NT2/D1 (cell line): Measurements from ENCODE around the gene ANKRD65.
A peak's percentile ranks its signal among the peaks of the same experiment; 100 is the strongest.

Experiments used
- DNase-seq: peaks from one replicate; pipeline ENCODE4 v3.0.0-alpha.2; 2011; ENCODE audit warnings: low read depth, low spot score
- H3K27me3 ChIP-seq: 2 replicates; pipeline ENCODE4 v1.6.0; 2011; ENCODE audit warnings: mild to moderate bottlenecking; ENCODE audit not compliant: insufficient read length, insufficient read depth
- H3K36me3 ChIP-seq: 2 replicates; pipeline ENCODE4 v1.6.1; 2011; ENCODE audit warnings: mild to moderate bottlenecking, low read length, mixed read lengths; ENCODE audit not compliant: insufficient read depth, insufficient read length
- H3K4me1 ChIP-seq: 2 replicates; pipeline ENCODE4 v1.5.1; 2011; ENCODE audit not compliant: insufficient read depth, insufficient read length
- H3K4me3 ChIP-seq: 2 replicates; pipeline ENCODE4 v1.5.1; 2011; ENCODE audit warnings: low read depth; ENCODE audit not compliant: insufficient read length
- H3K9ac ChIP-seq: 2 replicates; pipeline ENCODE4 v1.6.0; 2011; ENCODE audit warnings: low read depth; ENCODE audit not compliant: insufficient read length
- H3K9me3 ChIP-seq: 2 replicates; pipeline ENCODE4 v1.5.1; 2011; ENCODE audit warnings: mild to moderate bottlenecking, low read length; ENCODE audit not compliant: insufficient read depth
- SUZ12 ChIP-seq: IDR thresholded peaks from 2 replicates; pipeline ENCODE4 v1.6.1; 2011; ENCODE audit not compliant: insufficient read length, insufficient read depth; ENCODE audit errors: extremely low read depth
- YY1 ChIP-seq: IDR thresholded peaks from 2 replicates; pipeline ENCODE4 v1.6.1; 2011; ENCODE audit not compliant: insufficient read length, insufficient read depth
- ZNF274 ChIP-seq: IDR thresholded peaks from 2 replicates; pipeline ENCODE4 v1.6.1; 2011; ENCODE audit warnings: mild to moderate bottlenecking, low read depth, low read length

The ANKRD65 gene

DNA sequence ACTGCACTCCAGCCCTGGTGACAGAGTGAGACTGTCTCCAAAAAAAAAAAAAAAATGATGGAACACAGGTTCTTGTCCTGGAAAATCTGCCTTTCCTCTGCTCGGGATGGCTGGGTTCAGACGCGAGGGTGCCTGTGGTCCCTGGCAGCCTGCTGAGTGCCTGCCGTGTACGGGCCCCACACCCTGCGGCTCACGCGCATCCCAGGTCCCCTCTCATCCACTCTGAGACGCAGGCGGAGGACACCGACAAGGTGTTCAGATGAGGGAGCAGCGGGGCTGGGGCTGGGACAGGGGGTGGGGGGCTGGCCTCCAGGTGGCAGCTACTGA lies 4.3 kb upstream of the ANKRD65 start:
- Histone ChIP-seq H3K4me1 (peaks cover 16% of the 10 kb centered on the region), H3K9ac (no peak overlapping the region), H3K4me3 (no peak overlapping the region), H3K9me3 (no peaks in the 10 kb centered on the region), H3K36me3 (no peaks in the 10 kb centered on the region), H3K27me3 (no peaks in the 10 kb centered on the region)
- no peak for DNase-seq
- TF ChIP-seq ZNF274 (no peak), YY1 (no peak), SUZ12 (no peak)

DNA sequence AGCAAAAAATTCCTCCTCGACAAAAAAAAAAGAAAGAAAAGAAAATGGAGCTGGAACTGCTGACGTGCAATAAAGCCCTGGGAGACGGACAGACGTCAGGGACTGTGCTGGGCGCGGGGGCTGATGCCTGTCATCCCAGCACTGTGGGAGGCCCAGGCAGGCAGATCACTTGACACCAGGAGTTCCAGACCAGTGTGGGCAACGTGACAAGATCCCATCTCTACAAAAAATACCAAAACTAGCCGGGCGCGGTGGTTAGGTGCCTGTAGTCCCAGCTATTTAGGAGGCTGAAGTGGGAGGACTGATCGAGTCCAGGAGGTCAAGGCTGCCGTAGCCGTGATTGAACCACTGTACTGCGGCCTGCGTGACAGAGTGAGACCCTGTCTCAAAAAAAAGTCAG lies 3.6 kb upstream of the ANKRD65 start:
- Histone ChIP-seq H3K36me3 (no peaks in the 10 kb centered on the region), H3K27me3 (no peaks in the 10 kb centered on the region), H3K9me3 (no peaks in the 10 kb centered on the region), H3K4me1 (peaks cover 17% of the 10 kb centered on the region), H3K9ac (no peak overlapping the region), H3K4me3 (no peak overlapping the region)
- no peak for TF ChIP-seq SUZ12
- no peak for TF ChIP-seq YY1
- no peak for TF ChIP-seq ZNF274
- DNase-seq = no peak

DNA sequence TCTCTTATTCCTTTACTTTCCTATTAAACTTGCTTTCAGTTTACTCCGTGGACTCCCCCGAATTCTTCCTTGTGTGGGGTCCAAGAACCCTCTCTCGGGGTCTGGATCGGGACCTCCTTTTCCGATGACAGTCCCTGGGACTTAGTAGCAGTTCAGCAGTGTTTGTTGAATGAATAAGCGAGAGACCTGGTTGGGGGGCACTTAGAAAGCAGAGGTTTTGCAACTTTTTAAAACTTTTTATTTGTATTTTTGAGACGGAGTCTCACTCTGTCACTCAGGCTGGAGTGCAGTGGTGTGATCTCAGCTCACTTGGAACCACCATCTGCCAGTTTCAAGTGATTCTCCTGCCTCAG lies 2.1 kb upstream of the ANKRD65 start:
- DNase-seq = no peak
- no peaks in the 10 kb centered on the region for H3K36me3 ChIP-seq
- no peak for TF ChIP-seq YY1

DNA sequence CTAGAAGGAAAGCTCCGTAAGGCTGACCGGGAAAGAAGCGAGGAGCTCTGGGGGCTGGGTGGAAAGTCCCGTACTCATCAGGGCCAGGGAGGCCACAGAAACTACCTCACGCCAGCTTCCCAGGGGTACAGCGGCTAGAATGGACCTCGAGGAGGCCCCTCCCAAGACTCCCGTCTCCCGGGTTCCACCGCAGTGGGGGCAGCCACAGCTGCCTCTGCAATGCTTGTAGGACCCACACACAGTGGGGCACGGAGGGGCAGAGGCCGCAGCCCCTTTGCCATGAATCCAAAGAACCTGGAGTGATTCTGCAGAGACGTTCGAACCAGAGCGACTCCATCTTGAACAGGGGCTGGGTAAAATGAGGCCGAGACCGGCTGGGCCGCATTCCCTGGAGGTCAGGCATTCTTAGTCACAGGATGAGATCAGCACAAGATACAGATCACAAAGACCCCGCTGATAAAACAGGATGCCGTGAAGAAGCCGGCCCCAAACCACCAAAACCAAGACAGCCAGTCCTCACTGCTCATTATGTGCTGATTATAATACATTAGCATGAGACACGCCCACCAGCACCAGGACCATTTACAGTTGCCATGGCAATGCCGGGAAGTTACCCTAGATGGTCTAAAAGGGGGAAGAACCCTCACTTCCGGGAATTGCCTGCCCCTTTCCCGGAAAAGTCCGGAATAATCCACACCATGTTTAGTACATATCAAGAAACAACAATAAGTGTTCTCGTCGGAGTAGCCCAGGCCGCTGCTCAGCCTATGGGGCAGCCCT lies 1.6 kb upstream of the ANKRD65 start:
- no peak for DNase-seq
- Histone ChIP-seq H3K27me3 (no peaks in the 10 kb centered on the region), H3K9me3 (no peaks in the 10 kb centered on the region), H3K9ac (no peak overlapping the region), H3K4me1 (peaks cover 26% of the 10 kb centered on the region), H3K36me3 (no peaks in the 10 kb centered on the region), H3K4me3 (no peak overlapping the region)
- TF ChIP-seq ZNF274 (no peak), SUZ12 (no peak), YY1 (no peak)

More for the DNA sequence above, 2.1 kb upstream of the ANKRD65 start:
- Histone ChIP-seq H3K9ac (no peak overlapping the region), H3K27me3 (no peaks in the 10 kb centered on the region), H3K4me1 (peaks cover 26% of the 10 kb centered on the region), H3K9me3 (no peaks in the 10 kb centered on the region), H3K4me3 (no peak overlapping the region)

DNA sequence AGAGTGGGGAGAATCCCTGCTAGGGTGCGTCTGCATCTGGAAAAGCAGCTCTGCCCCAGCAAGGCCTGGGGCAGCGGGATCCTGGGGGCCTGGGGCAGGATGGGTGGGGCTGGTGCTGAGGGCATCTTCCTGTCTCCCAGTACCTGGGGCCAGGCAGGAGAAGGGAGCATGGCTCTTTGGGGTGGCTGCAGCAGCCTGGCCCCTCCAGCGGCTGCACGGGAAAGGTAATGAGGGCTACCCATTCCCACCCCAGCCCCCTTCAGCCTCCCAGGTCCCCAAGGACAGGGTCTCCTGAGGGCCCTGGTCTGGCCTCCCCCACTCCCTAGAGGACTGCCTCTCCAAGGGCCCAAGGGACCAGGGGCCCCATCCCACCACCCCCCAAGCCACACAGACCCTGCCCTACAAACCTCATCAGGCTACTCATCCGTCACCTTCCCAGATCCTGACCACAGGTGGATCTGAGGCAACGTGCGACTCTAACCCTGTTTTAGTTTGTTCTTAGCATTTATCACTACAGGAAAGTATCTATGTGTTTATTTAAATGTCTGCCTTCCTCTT lies 910 bp upstream of the ANKRD65 start:
- Histone ChIP-seq H3K4me1 (peaks cover 26% of the 10 kb centered on the region), H3K27me3 (no peaks in the 10 kb centered on the region), H3K36me3 (no peaks in the 10 kb centered on the region), H3K4me3 (no peak overlapping the region), H3K9me3 (no peaks in the 10 kb centered on the region), H3K9ac (no peak overlapping the region)
- no peak for TF ChIP-seq YY1
- no peak for TF ChIP-seq ZNF274
- no peak for TF ChIP-seq SUZ12
- DNase-seq = no peak

DNA sequence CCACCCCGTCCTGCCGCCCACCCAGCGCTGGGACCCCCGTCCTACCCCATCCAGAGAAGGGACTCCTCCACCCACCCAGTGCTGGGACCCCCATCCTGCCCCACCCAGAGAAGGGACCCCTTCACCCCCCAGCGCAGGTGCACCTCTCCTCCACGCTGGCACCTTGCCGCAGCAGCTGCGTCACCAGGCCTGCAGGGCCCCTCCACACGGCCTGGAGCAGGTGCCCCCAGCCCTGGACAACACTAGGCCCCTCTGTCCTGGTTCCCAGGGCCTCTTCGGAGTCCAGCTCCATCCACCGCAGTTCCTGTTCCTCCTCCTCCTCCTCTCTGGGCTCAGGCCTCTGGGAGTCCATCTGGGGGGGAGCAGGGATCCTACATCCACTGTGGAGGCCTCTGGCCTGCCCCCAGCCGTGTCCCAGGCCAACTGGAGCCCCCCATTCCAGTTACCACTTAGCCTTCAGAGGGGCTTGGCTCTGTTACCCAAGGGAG lies 378 bp downstream of the ANKRD65 start:
- Histone ChIP-seq H3K4me1 (peaks cover 24% of the 10 kb centered on the region), H3K9ac (peak overlapping the region; percentile 51), H3K4me3 (no peak overlapping the region), H3K36me3 (no peaks in the 10 kb centered on the region), H3K27me3 (no peaks in the 10 kb centered on the region), H3K9me3 (no peaks in the 10 kb centered on the region)
- DNase-seq = no peak
- TF ChIP-seq YY1 = no peak
- no peak for TF ChIP-seq ZNF274

DNA sequence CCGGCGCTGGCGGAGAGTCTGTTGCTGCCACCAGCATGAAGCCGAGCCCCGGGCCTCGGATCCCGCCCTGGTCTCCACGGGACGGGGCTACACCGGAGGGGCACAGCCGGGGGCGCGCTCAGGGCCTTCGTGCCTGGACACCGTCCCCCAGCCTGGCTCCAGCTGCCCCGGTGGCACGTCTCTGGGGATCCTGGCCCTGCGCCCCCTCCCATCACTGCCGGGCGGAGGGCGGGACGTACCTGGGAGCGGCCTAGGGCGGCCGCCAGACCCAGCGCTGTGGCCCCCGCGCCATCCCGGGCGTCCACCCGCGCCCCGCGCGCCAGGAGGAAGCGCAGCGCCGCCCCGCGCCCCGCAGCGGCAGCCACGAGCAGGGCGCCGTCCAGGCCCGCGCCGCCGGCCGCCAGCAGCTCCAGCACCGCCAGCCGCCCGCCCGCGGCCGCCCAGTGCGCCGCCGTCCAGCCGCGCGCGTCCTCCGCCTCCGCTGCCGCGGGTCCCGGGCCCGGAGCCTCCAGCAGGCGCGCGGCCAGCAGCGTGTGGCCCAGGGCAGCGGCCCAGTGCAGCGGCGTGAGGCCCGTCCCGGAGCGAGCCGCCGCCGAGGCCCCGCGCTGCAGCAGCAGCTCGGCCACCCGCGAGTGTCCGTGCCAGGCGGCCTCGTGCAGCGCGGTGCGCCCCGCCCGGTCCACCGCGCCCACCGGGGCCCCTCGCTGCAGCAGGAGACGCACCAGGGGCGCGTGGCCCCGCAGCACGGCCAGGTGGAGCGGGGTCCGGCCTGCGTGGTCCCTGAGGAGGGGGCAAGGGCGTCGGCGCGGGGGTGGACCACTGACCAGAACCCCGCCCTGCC lies 1.0 kb downstream of the ANKRD65 start:
- H3K4me3 ChIP-seq = peak overlapping the region; percentile 21
- no peak for DNase-seq
- no peaks in the 10 kb centered on the region for H3K27me3 ChIP-seq
- TF ChIP-seq ZNF274 (no peak), YY1 (no peak), SUZ12 (no peak)
- H3K9me3 ChIP-seq = no peaks in the 10 kb centered on the region
- peak overlapping the region; percentile 72 for H3K9ac ChIP-seq
- H3K36me3 ChIP-seq = no peaks in the 10 kb centered on the region
- peaks cover 23% of the 10 kb centered on the region for H3K4me1 ChIP-seq
